LNCaP clone FGC (cell line): ENCODE measurements around the gene RAB44.

Experiments used
- DNase-seq: peaks from one replicate; pipeline ENCODE4 v3.0.0-alpha.2; 2011; ENCODE audit warnings: low read depth
- H3K4me3 ChIP-seq: 2 replicates; pipeline ENCODE4 v1.5.1; 2011; ENCODE audit warnings: mild to moderate bottlenecking, low read depth, low read length, control low read depth
- TF ChIP-seq, protein P1 (sequence below): IDR thresholded peaks from 2 replicates; pipeline ENCODE4 v1.5.1; 2012; ENCODE audit warnings: mild to moderate bottlenecking; ENCODE audit not compliant: control insufficient read depth, insufficient read depth; ENCODE audit errors: extremely low read depth

Gene RAB44

GRCh38 chr6:36688739-36689075 lies 8.9 kb upstream of the RAB44 start:
- no peak for DNase-seq
- TF ChIP-seq, protein P1, sequence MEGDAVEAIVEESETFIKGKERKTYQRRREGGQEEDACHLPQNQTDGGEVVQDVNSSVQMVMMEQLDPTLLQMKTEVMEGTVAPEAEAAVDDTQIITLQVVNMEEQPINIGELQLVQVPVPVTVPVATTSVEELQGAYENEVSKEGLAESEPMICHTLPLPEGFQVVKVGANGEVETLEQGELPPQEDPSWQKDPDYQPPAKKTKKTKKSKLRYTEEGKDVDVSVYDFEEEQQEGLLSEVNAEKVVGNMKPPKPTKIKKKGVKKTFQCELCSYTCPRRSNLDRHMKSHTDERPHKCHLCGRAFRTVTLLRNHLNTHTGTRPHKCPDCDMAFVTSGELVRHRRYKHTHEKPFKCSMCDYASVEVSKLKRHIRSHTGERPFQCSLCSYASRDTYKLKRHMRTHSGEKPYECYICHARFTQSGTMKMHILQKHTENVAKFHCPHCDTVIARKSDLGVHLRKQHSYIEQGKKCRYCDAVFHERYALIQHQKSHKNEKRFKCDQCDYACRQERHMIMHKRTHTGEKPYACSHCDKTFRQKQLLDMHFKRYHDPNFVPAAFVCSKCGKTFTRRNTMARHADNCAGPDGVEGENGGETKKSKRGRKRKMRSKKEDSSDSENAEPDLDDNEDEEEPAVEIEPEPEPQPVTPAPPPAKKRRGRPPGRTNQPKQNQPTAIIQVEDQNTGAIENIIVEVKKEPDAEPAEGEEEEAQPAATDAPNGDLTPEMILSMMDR = no peak
- no peak overlapping the region for H3K4me3 ChIP-seq

DNA sequence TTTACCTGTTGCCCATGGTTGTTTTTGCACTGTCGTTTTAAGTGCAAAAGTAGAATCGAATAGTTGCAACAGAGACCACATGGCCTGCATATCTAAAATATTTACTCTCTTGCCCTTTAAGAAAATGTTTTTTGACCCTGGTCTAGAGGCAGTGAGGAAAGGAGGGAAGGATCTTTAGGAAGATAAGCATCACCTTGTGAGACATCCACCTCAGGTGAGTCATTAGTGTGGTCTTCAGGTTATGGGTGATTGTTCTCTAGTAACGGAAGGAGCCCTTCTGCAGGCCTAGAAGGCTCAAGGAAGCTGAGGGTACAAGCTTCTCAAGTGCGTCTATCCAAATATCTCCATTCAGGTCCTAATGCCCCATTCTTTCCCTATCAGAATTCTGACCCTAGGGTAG lies 6.6 kb upstream of the RAB44 start:
- TF ChIP-seq, protein P1 = no peak
- no peak for DNase-seq
- H3K4me3 ChIP-seq = no peak overlapping the region

- H3K4me3 ChIP-seq = no peak overlapping the region
- TF ChIP-seq, protein P1 = no peak
- no peak for DNase-seq
These were observed 6.0 kb upstream of the RAB44 start for GRCh38 chr6:36691612-36692011.

- TF ChIP-seq, protein P1 = no peak
These were observed 5.4 kb upstream of the RAB44 start for GRCh38 chr6:36692220-36692619.

GRCh38 chr6:36692861-36693702 lies 4.5 kb upstream of the RAB44 start:
- no peak for DNase-seq
- TF ChIP-seq, protein P1 = no peak
- no peak overlapping the region for H3K4me3 ChIP-seq

More at GRCh38 chr6:36692220-36692619, 5.4 kb upstream of the RAB44 start:
- DNase-seq = no peak
- no peak overlapping the region for H3K4me3 ChIP-seq

GRCh38 chr6:36694616-36695015 lies 3.0 kb upstream of the RAB44 start:
- TF ChIP-seq, protein P1 = no peak
- DNase-seq = no peak
- no peak overlapping the region for H3K4me3 ChIP-seq

GRCh38 chr6:36695414-36695813 lies 2.2 kb upstream of the RAB44 start:
- H3K4me3 ChIP-seq = no peak overlapping the region
- no peak for DNase-seq
- TF ChIP-seq, protein P1 = no peak
